GM18520 (cell line): ENCODE results near the gene CAPN8.

Experiments used
- ATAC-seq: cut with Tn5 transposase; IDR thresholded peaks from one replicate; pipeline ENCODE4 v1.9.1; 2021; ENCODE audit not compliant: unreplicated experiment

CAPN8 gene

GRCh38 chr1:223620297-223620897, 45.1 kb downstream of the CAPN8 start:
- no peak for ATAC-seq

GRCh38 chr1:223618680-223619079, 46.8 kb downstream of the CAPN8 start:
- ATAC-seq: no peak

- ATAC-seq: no peak
Observed at GRCh38 chr1:223617323-223618070, 48.0 kb downstream of the CAPN8 start.

- ATAC-seq: no peak
Observed at GRCh38 chr1:223616586-223616985, 48.9 kb downstream of the CAPN8 start.

- ATAC-seq: no peak
Observed at GRCh38 chr1:223611936-223612335, 53.6 kb downstream of the CAPN8 start.

- no peak for ATAC-seq
Observed at GRCh38 chr1:223609977-223610376, 55.5 kb downstream of the CAPN8 start.

GRCh38 chr1:223609066-223609465, 56.4 kb downstream of the CAPN8 start:
- ATAC-seq: no peak

GRCh38 chr1:223558512-223558911, 107.0 kb downstream of the CAPN8 start:
- ATAC-seq: no peak

GRCh38 chr1:223557130-223557475, 108.4 kb downstream of the CAPN8 start:
- ATAC-seq: no peak

GRCh38 chr1:223556414-223557129, 108.9 kb downstream of the CAPN8 start:
- peak; percentile 74 for ATAC-seq

GRCh38 chr1:223553957-223554356, 111.5 kb downstream of the CAPN8 start:
- ATAC-seq: no peak

- ATAC-seq: no peak
Observed at GRCh38 chr1:223551610-223552009, 113.9 kb downstream of the CAPN8 start.

GRCh38 chr1:223549740-223550139, 115.8 kb downstream of the CAPN8 start:
- ATAC-seq: no peak

GRCh38 chr1:223547316-223548114, 118.0 kb downstream of the CAPN8 start:
- no peak for ATAC-seq

GRCh38 chr1:223545343-223545742, 120.2 kb downstream of the CAPN8 start:
- no peak for ATAC-seq

GRCh38 chr1:223543560-223543959, 121.9 kb downstream of the CAPN8 start:
- ATAC-seq: no peak

GRCh38 chr1:223542831-223543230, 122.7 kb downstream of the CAPN8 start:
- no peak for ATAC-seq

- no peak for ATAC-seq
Observed at GRCh38 chr1:223540485-223541106, 124.9 kb downstream of the CAPN8 start.

GRCh38 chr1:223539750-223540149, 125.8 kb downstream of the CAPN8 start:
- ATAC-seq: no peak

- no peak for ATAC-seq
Observed at GRCh38 chr1:223538981-223539380, 126.5 kb downstream of the CAPN8 start.

GRCh38 chr1:223535319-223535718, 130.2 kb downstream of the CAPN8 start:
- ATAC-seq: no peak
